Vagina (tissue), 2 donors: Measurements from ENCODE around the gene KCNJ1. TPM values are rescaled to one million over a fixed set of nuclear protein-coding genes. Genes with fewer than 3 reads are reported as not detected.

Source experiments
- DNase-seq, 2 donors: peaks; one replicate each; pipeline ENCODE4 v3.0.0-alpha.2; 2017; ENCODE audit errors: extremely low spot score in 2 of 2
- H3K27ac ChIP-seq: fragments of 200-600 bp; sonication (generic); one replicate; pipeline ENCODE4 v1.5.1; 2019
- H3K27me3 ChIP-seq: fragments of 200-600 bp; sonication (generic); one replicate; pipeline ENCODE4 v1.5.1; 2019
- H3K36me3 ChIP-seq, 2 donors: fragments of 200-600 bp; sonication (generic); one replicate each; pipeline ENCODE4 v1.5.1; 2017 to 2019
- H3K4me1 ChIP-seq: fragments of 200-600 bp; sonication (generic); one replicate; pipeline ENCODE4 v1.5.1; 2019
- H3K4me3 ChIP-seq, 2 donors: fragments of 200-600 bp; sonication (generic); 1 replicate in 1 of 2; 2 replicates in 1 of 2; pipeline ENCODE4 v1.5.1; 2016 to 2019
- H3K9me3 ChIP-seq: fragments of 200-600 bp; sonication (generic); one replicate; pipeline ENCODE4 v1.5.1; 2019
- POLR2A ChIP-seq, 2 donors: fragments of 450-650 bp; IDR thresholded peaks; one replicate each; pipeline ENCODE4 v1.6.1; 2017; ENCODE audit warnings: antibody characterized with exemption in 2 of 2, mild to moderate bottlenecking in 2 of 2, moderate library complexity in 2 of 2
- POLR2AphosphoS5 ChIP-seq, 2 donors: sonication (generic); formaldehyde crosslinking; IDR thresholded peaks; one replicate each; pipeline ENCODE4 v1.9.0; 2017; ENCODE audit warnings: antibody characterized with exemption in 2 of 2, mild to moderate bottlenecking in 2 of 2, low read depth in 1 of 2; ENCODE audit not compliant: insufficient read depth in 1 of 2
- intact Hi-C: fragments of 100-400 bp; cut with DNase I; formaldehyde crosslinking; loops from one replicate; pipeline ENCODE4 v1.15.1; 2023
- total RNA-seq: library from RNA; depleted of rRNA; stranded (reverse); fragments of >200 nt; gene quantifications from one replicate; pipeline ENCODE4 v1.2.3, GENCODE V29; 2016
- TF ChIP-seq, protein P1 (sequence below), 3 experiments: fragments of 450-650 bp in 2 of 3; fragments of 200-600 bp in 1 of 3; sonication (generic) in 1 of 3; IDR thresholded peaks; one replicate each; pipeline ENCODE4 v1.5.1; 2017 to 2019; ENCODE audit warnings: antibody characterized with exemption in 3 of 3, mild to moderate bottlenecking in 2 of 3, moderate library complexity in 2 of 3

Gene KCNJ1
- total RNA-seq, 1 donor from 2014 or later, result 1.5 TPM

GRCh38 chr11:128823753-128824152 is 43.3 kb downstream of the KCNJ1 start:
- Histone ChIP-seq H3K27me3 (no peaks in the 10 kb centered on the region), H3K4me1 (peaks cover 5% of the 10 kb centered on the region), H3K27ac (no peak overlapping the region), H3K36me3 (no peaks in the 10 kb centered on the region), H3K9me3 (no peaks in the 10 kb centered on the region), H3K4me3 (peak overlapping the region in 1 of 2 donors; percentile 6)
- no peak for DNase-seq
- TF ChIP-seq POLR2A (IDR thresholded peaks at IDR 0.05) (no peak), POLR2AphosphoS5 (IDR thresholded peaks at IDR 0.05; ENCODE audit: insufficient read depth in 1 of 2, low read depth in 1 of 2) (no peak)
- TF ChIP-seq, protein P1, sequence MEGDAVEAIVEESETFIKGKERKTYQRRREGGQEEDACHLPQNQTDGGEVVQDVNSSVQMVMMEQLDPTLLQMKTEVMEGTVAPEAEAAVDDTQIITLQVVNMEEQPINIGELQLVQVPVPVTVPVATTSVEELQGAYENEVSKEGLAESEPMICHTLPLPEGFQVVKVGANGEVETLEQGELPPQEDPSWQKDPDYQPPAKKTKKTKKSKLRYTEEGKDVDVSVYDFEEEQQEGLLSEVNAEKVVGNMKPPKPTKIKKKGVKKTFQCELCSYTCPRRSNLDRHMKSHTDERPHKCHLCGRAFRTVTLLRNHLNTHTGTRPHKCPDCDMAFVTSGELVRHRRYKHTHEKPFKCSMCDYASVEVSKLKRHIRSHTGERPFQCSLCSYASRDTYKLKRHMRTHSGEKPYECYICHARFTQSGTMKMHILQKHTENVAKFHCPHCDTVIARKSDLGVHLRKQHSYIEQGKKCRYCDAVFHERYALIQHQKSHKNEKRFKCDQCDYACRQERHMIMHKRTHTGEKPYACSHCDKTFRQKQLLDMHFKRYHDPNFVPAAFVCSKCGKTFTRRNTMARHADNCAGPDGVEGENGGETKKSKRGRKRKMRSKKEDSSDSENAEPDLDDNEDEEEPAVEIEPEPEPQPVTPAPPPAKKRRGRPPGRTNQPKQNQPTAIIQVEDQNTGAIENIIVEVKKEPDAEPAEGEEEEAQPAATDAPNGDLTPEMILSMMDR (IDR thresholded peaks at IDR 0.05), result no peak
- intact Hi-C loops, result no loop called here

DNA sequence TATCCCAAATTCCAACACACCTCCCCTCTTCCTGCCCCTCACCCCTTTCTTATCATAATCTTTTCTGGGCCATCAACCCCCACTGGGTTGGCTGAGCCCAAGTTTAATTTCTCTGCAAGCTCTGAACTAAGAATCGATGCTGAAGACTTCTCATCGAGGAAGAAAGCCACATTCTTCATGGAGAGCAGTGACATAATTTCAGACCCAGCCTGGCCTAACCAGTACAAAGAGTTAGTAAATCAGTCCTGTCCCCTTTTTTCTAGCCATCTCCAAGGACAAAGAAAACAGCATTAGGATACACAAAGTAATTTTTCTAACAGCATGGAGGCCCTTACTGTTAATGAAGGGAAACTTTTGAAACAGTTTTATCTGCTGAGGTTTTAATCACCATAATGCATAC is 45.0 kb downstream of the KCNJ1 start:
- peaks cover 5% of the 10 kb centered on the region for H3K4me1 ChIP-seq
- DNase-seq, result no peak
- no peaks in the 10 kb centered on the region for H3K27me3 ChIP-seq
- no peak for TF ChIP-seq POLR2A (IDR thresholded peaks at IDR 0.05)
- TF ChIP-seq POLR2AphosphoS5 (IDR thresholded peaks at IDR 0.05; ENCODE audit: insufficient read depth in 1 of 2, low read depth in 1 of 2), result no peak
- TF ChIP-seq, protein P1 (IDR thresholded peaks at IDR 0.05), result no peak
- H3K36me3 ChIP-seq, result no peaks in the 10 kb centered on the region
- no peaks in the 10 kb centered on the region for H3K9me3 ChIP-seq
- no peak overlapping the region for H3K27ac ChIP-seq
- intact Hi-C loops, result no loop called here
- H3K4me3 ChIP-seq, result no peak overlapping the region

DNA sequence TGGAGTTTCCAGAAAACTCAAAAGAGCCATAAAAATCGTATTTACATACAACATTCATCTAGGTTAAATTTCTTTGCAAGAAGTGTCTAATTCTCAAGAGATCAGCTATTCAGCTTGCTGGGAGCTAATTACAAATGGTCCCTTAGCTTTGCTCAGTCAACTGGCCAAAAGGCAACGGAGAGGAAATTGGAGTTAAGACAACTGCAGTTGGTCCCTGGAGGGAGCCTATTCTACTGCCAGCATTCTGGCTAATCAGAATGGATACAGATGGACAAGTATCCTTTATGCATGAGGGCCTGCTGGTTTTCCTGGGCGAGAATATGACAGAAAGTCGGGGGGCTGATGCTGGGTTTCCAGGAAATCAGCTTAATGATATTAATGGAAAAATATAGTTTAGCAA is 45.5 kb downstream of the KCNJ1 start:
- TF ChIP-seq POLR2A (IDR thresholded peaks at IDR 0.05), result no peak
- no peak for TF ChIP-seq POLR2AphosphoS5 (IDR thresholded peaks at IDR 0.05; ENCODE audit: insufficient read depth in 1 of 2, low read depth in 1 of 2)
- TF ChIP-seq, protein P1 (IDR thresholded peaks at IDR 0.05), result no peak
- Histone ChIP-seq H3K27me3 (no peaks in the 10 kb centered on the region), H3K4me1 (peaks cover 5% of the 10 kb centered on the region), H3K36me3 (no peaks in the 10 kb centered on the region), H3K27ac (no peak overlapping the region), H3K4me3 (no peak overlapping the region), H3K9me3 (no peaks in the 10 kb centered on the region)
- intact Hi-C loops, result no loop called here
- DNase-seq, result no peak

GRCh38 chr11:128819198-128819597 is 47.9 kb downstream of the KCNJ1 start:
- TF ChIP-seq POLR2A (IDR thresholded peaks at IDR 0.05) (no peak), POLR2AphosphoS5 (IDR thresholded peaks at IDR 0.05; ENCODE audit: insufficient read depth in 1 of 2, low read depth in 1 of 2) (no peak)
- TF ChIP-seq, protein P1 (IDR thresholded peaks at IDR 0.05), result no peak
- Histone ChIP-seq H3K36me3 (no peaks in the 10 kb centered on the region), H3K4me1 (peaks cover 4% of the 10 kb centered on the region), H3K27ac (no peak overlapping the region), H3K9me3 (no peaks in the 10 kb centered on the region), H3K27me3 (no peaks in the 10 kb centered on the region), H3K4me3 (no peak overlapping the region)
- no peak for DNase-seq
- intact Hi-C loops, result no loop called here

GRCh38 chr11:128814856-128815705 is 52.0 kb downstream of the KCNJ1 start:
- H3K4me3 ChIP-seq, result no peak overlapping the region
- TF ChIP-seq POLR2AphosphoS5 (IDR thresholded peaks at IDR 0.05; ENCODE audit: insufficient read depth in 1 of 2, low read depth in 1 of 2) (no peak), POLR2A (IDR thresholded peaks at IDR 0.05) (no peak)
- TF ChIP-seq, protein P1 (IDR thresholded peaks at IDR 0.05), result no peak
- DNase-seq, result no peak
- H3K27ac ChIP-seq, result no peak overlapping the region
- H3K36me3 ChIP-seq, result no peaks in the 10 kb centered on the region
- intact Hi-C loops, result no loop called here
- H3K9me3 ChIP-seq, result no peaks in the 10 kb centered on the region
- no peaks in the 10 kb centered on the region for H3K27me3 ChIP-seq
- no peaks in the 10 kb centered on the region for H3K4me1 ChIP-seq
